GM13977 (cell line): ENCODE measurements around the gene BAIAP2L2.

Experiments used
- DNase-seq: peaks from one replicate; pipeline ENCODE4 v3.0.0; 2012; ENCODE audit warnings: low spot score
- in situ Hi-C: fragments of 300-500 bp; cut with MboI; formaldehyde crosslinking; loops from one replicate; pipeline ENCODE4 v1.12.0; 2022; ENCODE audit warnings: low sequenced_read_pairs, low pct_unique_long_range_greater_than_20kb, mixed read lengths, inconsistent platforms; ENCODE audit not compliant: unreplicated experiment
- TF ChIP-seq, protein P1 (sequence below): IDR thresholded peaks from 2 replicates; pipeline ENCODE4 v1.5.1; 2012; ENCODE audit warnings: mild to moderate bottlenecking, control low read depth; ENCODE audit not compliant: insufficient read depth; ENCODE audit errors: extremely low read depth, missing control alignments

Gene BAIAP2L2

GRCh38 chr22:38129856-38130255 lies 19.4 kb upstream of the BAIAP2L2 start:
- TF ChIP-seq, protein P1, sequence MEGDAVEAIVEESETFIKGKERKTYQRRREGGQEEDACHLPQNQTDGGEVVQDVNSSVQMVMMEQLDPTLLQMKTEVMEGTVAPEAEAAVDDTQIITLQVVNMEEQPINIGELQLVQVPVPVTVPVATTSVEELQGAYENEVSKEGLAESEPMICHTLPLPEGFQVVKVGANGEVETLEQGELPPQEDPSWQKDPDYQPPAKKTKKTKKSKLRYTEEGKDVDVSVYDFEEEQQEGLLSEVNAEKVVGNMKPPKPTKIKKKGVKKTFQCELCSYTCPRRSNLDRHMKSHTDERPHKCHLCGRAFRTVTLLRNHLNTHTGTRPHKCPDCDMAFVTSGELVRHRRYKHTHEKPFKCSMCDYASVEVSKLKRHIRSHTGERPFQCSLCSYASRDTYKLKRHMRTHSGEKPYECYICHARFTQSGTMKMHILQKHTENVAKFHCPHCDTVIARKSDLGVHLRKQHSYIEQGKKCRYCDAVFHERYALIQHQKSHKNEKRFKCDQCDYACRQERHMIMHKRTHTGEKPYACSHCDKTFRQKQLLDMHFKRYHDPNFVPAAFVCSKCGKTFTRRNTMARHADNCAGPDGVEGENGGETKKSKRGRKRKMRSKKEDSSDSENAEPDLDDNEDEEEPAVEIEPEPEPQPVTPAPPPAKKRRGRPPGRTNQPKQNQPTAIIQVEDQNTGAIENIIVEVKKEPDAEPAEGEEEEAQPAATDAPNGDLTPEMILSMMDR: no peak
- no peak for DNase-seq
- in situ Hi-C loops: no loop called here

DNA sequence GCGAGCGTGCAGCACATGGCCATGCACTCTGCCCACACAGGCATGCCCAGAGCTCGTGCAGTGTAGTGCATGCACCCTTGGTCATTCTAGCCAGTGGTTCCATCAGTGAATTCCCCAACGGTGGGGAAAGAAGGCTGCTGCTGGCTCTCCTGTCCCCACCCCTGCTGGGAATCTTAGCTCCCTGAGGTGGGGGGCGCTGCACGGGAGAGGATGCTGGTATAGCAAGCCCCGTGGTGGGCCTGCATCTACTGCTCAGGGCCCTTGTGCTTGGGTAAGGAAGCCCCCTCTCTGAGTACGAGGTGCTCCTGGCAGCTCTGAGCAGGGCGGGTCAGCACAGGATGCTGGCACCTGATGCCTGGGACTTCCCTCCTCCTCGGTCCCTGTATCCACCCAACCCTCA lies 18.5 kb upstream of the BAIAP2L2 start:
- in situ Hi-C loops: no loop called here
- TF ChIP-seq, protein P1: no peak
- DNase-seq: no peak

DNA sequence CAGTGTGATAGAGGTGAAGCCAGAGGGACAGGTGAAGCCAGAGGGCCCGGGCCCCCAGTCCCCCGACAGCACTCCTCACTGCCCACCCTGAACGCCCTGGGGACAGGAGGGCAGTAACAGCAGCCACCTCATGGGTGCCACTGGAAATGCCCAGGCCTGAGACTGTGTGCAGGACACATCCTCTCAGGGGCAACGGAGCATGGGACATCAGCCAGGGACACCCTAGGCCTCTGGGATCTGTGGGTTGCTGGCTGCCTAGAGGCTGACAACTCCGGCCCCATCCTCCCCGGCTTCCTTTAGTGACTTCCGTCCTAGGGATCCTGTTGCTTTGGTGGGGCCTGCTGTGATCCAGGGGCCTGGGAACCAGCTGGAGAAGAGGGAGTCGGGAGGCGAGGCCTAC lies 17.4 kb upstream of the BAIAP2L2 start:
- in situ Hi-C loops: no loop called here
- no peak for DNase-seq
- TF ChIP-seq, protein P1: no peak

- in situ Hi-C loops: no loop called here
- TF ChIP-seq, protein P1: no peak
- DNase-seq: no peak
These were observed 16.6 kb upstream of the BAIAP2L2 start for GRCh38 chr22:38126928-38127668.

- in situ Hi-C loops: no loop called here
- DNase-seq: no peak
- TF ChIP-seq, protein P1: no peak
These were observed 15.3 kb upstream of the BAIAP2L2 start for GRCh38 chr22:38125751-38126201.

- in situ Hi-C loops: no loop called here
- TF ChIP-seq, protein P1: no peak
- no peak for DNase-seq
These were observed 14.6 kb upstream of the BAIAP2L2 start for GRCh38 chr22:38125038-38125610.
